BLaER1 treated with 17β-estradiol and CSF1 and Interleukin-3, amounts not matched to agents 10 nM and 100 nM (cell line): ENCODE data around the gene CRISP1.
"Not testable (repeated sequence)": the region's sequence is repeated elsewhere in the genome, so short reads cannot be mapped to it uniquely, and the experiment has no call there.

Experiments used
- H3K27ac ChIP-seq, 11 experiments: shearing (Covaris generic); formaldehyde crosslinking; 2 replicates each; pipeline ENCODE4 v1.8.1; 2022
- H3K27me3 ChIP-seq, 11 experiments: shearing (Covaris generic); formaldehyde crosslinking; 2 replicates each; pipeline ENCODE4 v1.8.1; 2022
- H3K36me3 ChIP-seq, 11 experiments: shearing (Covaris generic); formaldehyde crosslinking; 2 replicates each; pipeline ENCODE4 v1.8.1; 2022
- H3K4me1 ChIP-seq, 10 experiments: shearing (Covaris generic); formaldehyde crosslinking; 2 replicates each; pipeline ENCODE4 v1.8.1; 2022
- H3K4me2 ChIP-seq, 11 experiments: shearing (Covaris generic); formaldehyde crosslinking; 2 replicates each; pipeline ENCODE4 v1.8.1; 2022
- H3K4me3 ChIP-seq, 10 experiments: shearing (Covaris generic); formaldehyde crosslinking; 2 replicates each; pipeline ENCODE4 v1.8.1; 2022
- H3K9ac ChIP-seq, 11 experiments: shearing (Covaris generic); formaldehyde crosslinking; 2 replicates each; pipeline ENCODE4 v1.8.1; 2022
- H3K9me3 ChIP-seq, 11 experiments: shearing (Covaris generic); formaldehyde crosslinking; replicated peaks in 1 of 11; 2 replicates each; pipeline ENCODE4 v1.8.1; 2022
- H4K20me1 ChIP-seq, 11 experiments: shearing (Covaris generic); formaldehyde crosslinking; 2 replicates each; pipeline ENCODE4 v1.8.1; 2022
- Cebpa-rat ChIP-seq, 11 experiments: shearing (Covaris generic); IDR thresholded peaks; 2 replicates each; pipeline ENCODE4 v1.8.1; 2022

Gene CRISP1

GRCh38 chr6:49805246-49805645 is 61.1 kb downstream of the CRISP1 start:
- Histone ChIP-seq H3K4me1 (peaks cover 0 to 6% (median 0%) of the 10 kb centered on the region in 10 experiments; a peak in 1 of 20 replicates), H3K36me3 (no peaks in the 10 kb centered on the region), H3K27ac (no peak overlapping the region), H3K27me3 (no peaks in the 10 kb centered on the region), H3K9ac (no peak overlapping the region), H3K9me3 (0 out of 22 replicates have a peak, but pooled peaks cover 0 to 4% (median 0%) of the 10 kb centered on the region in 11 experiments), H3K4me3 (no peak overlapping the region), H4K20me1 (no peaks in the 10 kb centered on the region), H3K4me2 (no peak overlapping the region)
- TF ChIP-seq Cebpa-rat (IDR thresholded peaks at IDR 0.05): no peak

GRCh38 chr6:49801525-49801924 is 64.8 kb downstream of the CRISP1 start:
- Histone ChIP-seq H3K4me3 (no peak overlapping the region), H3K4me1 (peaks cover 0 to 6% (median 0%) of the 10 kb centered on the region in 10 experiments; a peak in 1 of 20 replicates), H3K4me2 (no peak overlapping the region), H3K9me3 (no peaks in the 10 kb centered on the region), H4K20me1 (no peaks in the 10 kb centered on the region), H3K36me3 (no peaks in the 10 kb centered on the region), H3K9ac (no peak overlapping the region), H3K27me3 (no peaks in the 10 kb centered on the region), H3K27ac (no peak overlapping the region)
- TF ChIP-seq Cebpa-rat (IDR thresholded peaks at IDR 0.05): no peak

GRCh38 chr6:49799090-49799489 is 67.2 kb downstream of the CRISP1 start:
- H3K4me2 ChIP-seq: no peak overlapping the region
- no peak overlapping the region for H3K4me3 ChIP-seq
- H4K20me1 ChIP-seq: no peaks in the 10 kb centered on the region
- H3K36me3 ChIP-seq: no peaks in the 10 kb centered on the region
- no peak overlapping the region for H3K27ac ChIP-seq
- no peaks in the 10 kb centered on the region for H3K4me1 ChIP-seq
- H3K9me3 ChIP-seq: no peaks in the 10 kb centered on the region
- no peaks in the 10 kb centered on the region for H3K27me3 ChIP-seq
- H3K9ac ChIP-seq: no peak overlapping the region
- no peak for TF ChIP-seq Cebpa-rat (IDR thresholded peaks at IDR 0.05)

- H4K20me1 ChIP-seq, H3K4me1 ChIP-seq, H3K36me3 ChIP-seq, H3K27ac ChIP-seq, H3K27me3 ChIP-seq, H3K9me3 ChIP-seq, H3K9ac ChIP-seq, H3K4me2 ChIP-seq, H3K4me3 ChIP-seq: not testable (repeated sequence)
Measured at GRCh38 chr6:49796842-49797455, 69.4 kb downstream of the CRISP1 start.

GRCh38 chr6:49790341-49790740 is 76.0 kb downstream of the CRISP1 start:
- H3K27me3 ChIP-seq: no peaks in the 10 kb centered on the region
- no peak overlapping the region for H3K4me3 ChIP-seq
- H3K4me2 ChIP-seq: no peak overlapping the region
- no peak for TF ChIP-seq Cebpa-rat (IDR thresholded peaks at IDR 0.05)
- no peaks in the 10 kb centered on the region for H4K20me1 ChIP-seq
- no peaks in the 10 kb centered on the region for H3K36me3 ChIP-seq
- no peak overlapping the region for H3K9ac ChIP-seq
- H3K27ac ChIP-seq: no peak overlapping the region
- H3K4me1 ChIP-seq: no peaks in the 10 kb centered on the region
- H3K9me3 ChIP-seq: no peaks in the 10 kb centered on the region

GRCh38 chr6:49787176-49787575 is 79.2 kb downstream of the CRISP1 start, which contains the start of gene PGK2:
Gene PGK2 (minus strand): TSS chr6:49787285. CDS start chr6:49787187, 98 bp downstream.
- no peak for TF ChIP-seq Cebpa-rat (IDR thresholded peaks at IDR 0.05)
- no peaks in the 10 kb centered on the region for H3K36me3 ChIP-seq
- H3K9me3 ChIP-seq: no peaks in the 10 kb centered on the region
- no peak within 1 kb of the TSS for H3K9ac ChIP-seq
- H3K27me3 ChIP-seq: no peaks in the 10 kb centered on the region
- H4K20me1 ChIP-seq: no peaks in the 10 kb centered on the region
- H3K27ac ChIP-seq: no peak within 1 kb of the TSS
- no peaks in the 10 kb centered on the region for H3K4me1 ChIP-seq
- H3K4me3 ChIP-seq: no peak within 1 kb of the TSS
- H3K4me2 ChIP-seq: no peak within 1 kb of the TSS

GRCh38 chr6:49784272-49784671 is 82.1 kb downstream of the CRISP1 start:
- Histone ChIP-seq H3K9ac (no peak overlapping the region), H3K4me3 (no peak overlapping the region), H4K20me1 (no peaks in the 10 kb centered on the region), H3K4me2 (no peak overlapping the region), H3K27me3 (no peaks in the 10 kb centered on the region), H3K9me3 (no peaks in the 10 kb centered on the region), H3K27ac (no peak overlapping the region), H3K36me3 (no peaks in the 10 kb centered on the region), H3K4me1 (no peaks in the 10 kb centered on the region)
- no peak for TF ChIP-seq Cebpa-rat (IDR thresholded peaks at IDR 0.05)
